BJ (cell line): Measurements from ENCODE around the gene UGGT1. TPM values are rescaled to one million over a fixed set of nuclear protein-coding genes. Genes with fewer than 3 reads are reported as not detected.

ENCODE experiments used
- CTCF ChIA-PET: fragments of 350-600 bp; formaldehyde crosslinking; extraction: SDS; loops from one replicate; lab custom pipeline; 2021; ENCODE audit warnings: antibody characterized with exemption, inconsistent platforms; lab: Yijun Ruan, JAX
- POLR2A ChIA-PET: fragments of 300-600 bp; sonication (Branson Sonifier 250); formaldehyde crosslinking; extraction: SDS; loops from one replicate; lab custom pipeline; 2021; ENCODE audit warnings: antibody characterized with exemption; lab: Charles Lee
- DNase-seq: peaks from one replicate; pipeline ENCODE4 v3.0.0-alpha.2; 2011; ENCODE audit warnings: low read depth
- H3K27me3 ChIP-seq: 2 replicates; pipeline ENCODE4 v1.6.0; 2011; ENCODE audit warnings: low read length; ENCODE audit not compliant: control insufficient read depth, insufficient read depth
- H3K36me3 ChIP-seq: 2 replicates; pipeline ENCODE4 v1.5.1; 2011; ENCODE audit warnings: low read length; ENCODE audit not compliant: control insufficient read depth, insufficient read depth
- H3K4me3 ChIP-seq: 2 replicates; pipeline ENCODE4 v1.5.1; 2011; ENCODE audit warnings: low read depth, mild to moderate bottlenecking, control low read depth, low read length
- polyA plus RNA-seq: library from polyadenylated mRNA; depleted of rRNA; stranded (reverse); fragments of >200 nt; gene quantifications from 2 replicates; pipeline ENCODE4 v1.2.3, GENCODE V29; 2011
- TF ChIP-seq, protein P1 (sequence below): IDR thresholded peaks from 2 replicates; pipeline ENCODE4 v1.5.1; 2011; ENCODE audit warnings: low read depth, mild to moderate bottlenecking, control low read depth, inconsistent platforms, low read length, moderate library complexity; ENCODE audit not compliant: insufficient read depth

The UGGT1 gene
- polyA plus RNA-seq, 1 experiment: 28.6 TPM

DNA sequence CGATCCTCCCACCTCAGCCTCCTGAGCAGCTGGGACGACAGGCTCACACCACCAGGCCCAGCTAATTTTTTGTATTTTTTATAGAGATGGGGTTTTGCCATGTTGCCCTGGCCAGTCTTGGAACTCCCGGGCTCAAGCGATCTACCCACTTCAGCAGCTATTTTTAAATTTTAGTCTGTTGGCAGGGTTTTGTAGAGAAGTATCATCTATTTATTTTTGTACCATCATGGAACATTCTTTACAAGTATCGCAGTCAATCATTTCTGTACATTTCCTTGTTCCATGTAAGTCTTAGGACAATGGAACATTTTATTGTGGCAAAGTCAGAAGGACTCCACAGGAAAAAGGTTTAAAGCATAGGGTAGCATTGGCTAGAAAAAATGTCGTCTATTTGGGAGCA, 94.6 kb downstream of the UGGT1 start:
- H3K27me3 ChIP-seq: no peaks in the 10 kb centered on the region
- DNase-seq: no peak
- no peak overlapping the region for H3K4me3 ChIP-seq
- ChIA-PET CTCF (no interaction called here), POLR2A (no interaction called here)
- TF ChIP-seq, protein P1, sequence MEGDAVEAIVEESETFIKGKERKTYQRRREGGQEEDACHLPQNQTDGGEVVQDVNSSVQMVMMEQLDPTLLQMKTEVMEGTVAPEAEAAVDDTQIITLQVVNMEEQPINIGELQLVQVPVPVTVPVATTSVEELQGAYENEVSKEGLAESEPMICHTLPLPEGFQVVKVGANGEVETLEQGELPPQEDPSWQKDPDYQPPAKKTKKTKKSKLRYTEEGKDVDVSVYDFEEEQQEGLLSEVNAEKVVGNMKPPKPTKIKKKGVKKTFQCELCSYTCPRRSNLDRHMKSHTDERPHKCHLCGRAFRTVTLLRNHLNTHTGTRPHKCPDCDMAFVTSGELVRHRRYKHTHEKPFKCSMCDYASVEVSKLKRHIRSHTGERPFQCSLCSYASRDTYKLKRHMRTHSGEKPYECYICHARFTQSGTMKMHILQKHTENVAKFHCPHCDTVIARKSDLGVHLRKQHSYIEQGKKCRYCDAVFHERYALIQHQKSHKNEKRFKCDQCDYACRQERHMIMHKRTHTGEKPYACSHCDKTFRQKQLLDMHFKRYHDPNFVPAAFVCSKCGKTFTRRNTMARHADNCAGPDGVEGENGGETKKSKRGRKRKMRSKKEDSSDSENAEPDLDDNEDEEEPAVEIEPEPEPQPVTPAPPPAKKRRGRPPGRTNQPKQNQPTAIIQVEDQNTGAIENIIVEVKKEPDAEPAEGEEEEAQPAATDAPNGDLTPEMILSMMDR: no peak
- peaks cover 12% of the 10 kb centered on the region for H3K36me3 ChIP-seq

DNA sequence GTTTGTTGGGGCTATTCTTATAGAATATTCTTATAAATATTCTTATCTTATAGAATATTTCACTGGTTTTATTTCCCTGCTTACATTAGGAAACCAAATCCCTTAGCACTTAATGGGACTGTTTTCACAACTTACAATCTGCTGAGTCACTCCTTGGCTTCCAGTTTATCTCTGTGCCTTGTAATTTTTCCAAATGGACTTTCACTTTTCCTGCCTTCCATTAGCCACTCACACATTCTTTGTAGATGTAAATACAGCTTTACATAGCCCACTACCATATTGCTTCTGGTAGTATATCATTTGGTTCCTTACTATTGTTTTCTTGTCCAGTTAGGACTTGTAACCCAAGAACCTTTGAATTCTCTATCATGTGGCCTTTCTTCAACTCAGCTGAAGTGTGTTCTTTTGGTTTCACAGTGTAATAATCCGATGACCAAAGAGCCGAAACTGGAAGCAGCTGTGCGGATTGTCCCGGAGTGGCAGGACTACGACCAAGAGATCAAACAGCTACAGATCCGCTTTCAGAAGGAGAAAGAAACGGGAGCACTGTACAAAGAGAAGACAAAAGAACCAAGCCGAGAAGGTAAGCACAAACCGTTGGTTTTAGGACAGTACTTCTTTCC, 96.1 kb downstream of the UGGT1 start:
- no peak for DNase-seq
- Histone ChIP-seq H3K27me3 (no peaks in the 10 kb centered on the region), H3K36me3 (peaks cover 12% of the 10 kb centered on the region), H3K4me3 (no peak overlapping the region)
- TF ChIP-seq, protein P1: no peak
- POLR2A ChIA-PET: no interaction called here
- CTCF ChIA-PET: no interaction called here

DNA sequence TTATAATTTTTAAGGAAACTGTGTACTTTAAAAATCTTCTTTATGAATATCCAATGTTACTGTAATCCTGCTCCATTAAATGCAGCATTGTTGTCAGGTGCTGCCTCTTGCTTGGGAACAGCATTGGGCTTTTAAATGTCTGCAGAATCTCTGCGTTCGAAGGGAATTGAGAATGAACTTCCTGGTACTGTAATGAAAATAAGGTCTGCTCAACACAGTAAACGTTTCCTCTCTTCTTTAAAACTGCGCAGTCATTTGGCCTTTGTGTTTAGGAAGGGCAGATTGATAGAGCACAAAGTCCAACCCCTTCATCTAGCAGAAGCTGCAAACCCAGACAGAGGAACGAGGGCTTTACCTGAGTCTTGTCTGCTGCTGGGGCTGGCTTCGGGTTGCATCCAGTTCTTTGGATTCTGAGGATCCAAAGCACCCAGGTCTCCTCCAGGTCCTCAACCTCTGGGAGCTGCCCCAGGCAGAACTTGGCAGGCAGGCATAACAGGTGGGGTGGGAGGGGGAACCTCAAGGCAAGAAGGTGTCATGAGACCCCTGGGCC, 104.5 kb downstream of the UGGT1 start:
- H3K36me3 ChIP-seq: peaks cover 2% of the 10 kb centered on the region; the same call in 1 of the 2 replicates
- no peak for DNase-seq
- H3K27me3 ChIP-seq: no peaks in the 10 kb centered on the region
- H3K4me3 ChIP-seq: no peak overlapping the region
- TF ChIP-seq, protein P1: no peak
- CTCF ChIA-PET: no interaction called here
- POLR2A ChIA-PET: no interaction called here

DNA sequence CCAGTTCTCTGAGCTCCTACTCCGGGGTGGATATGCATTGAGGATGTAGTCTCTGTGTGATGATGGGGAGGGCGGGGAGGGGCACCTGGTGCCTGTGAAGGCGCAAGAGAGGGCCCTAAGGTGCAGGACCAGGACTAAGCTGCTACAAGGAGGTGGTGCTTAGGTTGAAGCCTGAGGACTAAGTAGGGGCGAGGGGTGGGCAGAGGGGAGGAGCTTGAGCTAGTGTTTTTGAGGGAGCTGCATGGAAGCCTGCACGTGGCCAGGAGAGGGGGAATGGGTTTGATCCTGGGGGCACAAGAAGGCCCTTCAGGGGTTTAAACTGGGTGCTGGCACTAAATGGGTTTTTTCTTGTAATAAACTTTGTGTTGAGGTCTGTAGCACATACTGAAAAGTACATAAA, 105.0 kb downstream of the UGGT1 start:
- Histone ChIP-seq H3K36me3 (no peaks in the 10 kb centered on the region), H3K4me3 (no peak overlapping the region), H3K27me3 (no peaks in the 10 kb centered on the region)
- ChIA-PET POLR2A (no interaction called here), CTCF (interaction anchor here (0.5 kb wide), 1 partner anchor 12 kb away, joined by 3 read pairs; no protein-coding TSS in a partner anchor)
- DNase-seq: no peak
- TF ChIP-seq, protein P1: no peak

DNA sequence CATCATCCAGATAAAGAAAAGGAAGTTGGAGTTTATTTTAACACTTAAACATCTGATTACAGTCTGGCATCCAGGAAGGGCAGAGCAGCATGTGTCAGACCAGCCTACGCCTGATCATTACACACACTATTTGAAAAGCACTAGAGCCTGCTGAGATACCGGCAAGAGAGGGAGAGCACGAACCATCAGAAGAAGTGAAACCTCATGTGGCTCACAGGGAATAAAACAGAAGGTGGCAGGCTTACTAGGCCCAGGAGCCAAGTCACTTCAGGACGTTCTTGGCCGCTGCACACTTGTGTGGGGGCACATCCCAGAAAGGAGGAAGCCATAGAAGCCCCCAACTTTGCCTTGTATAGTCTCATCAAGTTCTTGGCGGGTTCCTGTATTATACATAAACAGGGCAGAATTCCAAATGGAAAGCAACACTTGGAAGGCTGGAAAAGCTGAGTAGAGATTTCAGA, 105.5 kb downstream of the UGGT1 start:
- no peak for DNase-seq
- Histone ChIP-seq H3K4me3 (no peak overlapping the region), H3K27me3 (no peaks in the 10 kb centered on the region), H3K36me3 (no peaks in the 10 kb centered on the region)
- ChIA-PET CTCF (interaction anchor here (0.5 kb wide), 1 partner anchor 13 kb away, joined by 3 read pairs; no protein-coding TSS in a partner anchor), POLR2A (no interaction called here)
- TF ChIP-seq, protein P1: no peak
